Neural crest cell (in vitro differentiated cells): ENCODE results near the gene SYT15B. TPM values are rescaled to one million over a fixed set of nuclear protein-coding genes. Genes with fewer than 3 reads are reported as not detected.
A peak's percentile ranks its signal among the peaks of the same experiment; 100 is the strongest.
"Not testable (repeated sequence)": the region's sequence is repeated elsewhere in the genome, so short reads cannot be mapped to it uniquely, and the experiment has no call there.

Source experiments
- DNase-seq: peaks from one replicate; pipeline ENCODE4 v3.0.0; 2021; ENCODE audit warnings: low read depth, mixed read lengths, low spot score
- H3K27ac Mint-ChIP-seq: one replicate; pipeline ENCODE4 v1.8.0; 2021; ENCODE audit warnings: mild to moderate bottlenecking, mixed read lengths; ENCODE audit not compliant: unreplicated experiment
- H3K27me3 Mint-ChIP-seq: 2 replicates; pipeline ENCODE4 v1.8.0; 2021; ENCODE audit warnings: low read depth, mild to moderate bottlenecking, mixed read lengths
- H3K36me3 Mint-ChIP-seq: 2 replicates; pipeline ENCODE4 v1.8.0; 2021; ENCODE audit warnings: low read depth, mild to moderate bottlenecking, mixed read lengths
- H3K4me1 Mint-ChIP-seq: 2 replicates; pipeline ENCODE4 v1.8.0; 2021; ENCODE audit warnings: mixed read lengths
- H3K4me3 Mint-ChIP-seq: one replicate; pipeline ENCODE4 v1.8.0; 2021; ENCODE audit warnings: mild to moderate bottlenecking, mixed read lengths
- H3K9me3 Mint-ChIP-seq: 2 replicates; pipeline ENCODE4 v1.8.0; 2021; ENCODE audit warnings: mixed read lengths
- CTCF ChIP-seq: fragments of 200-600 bp; sonication (generic); conservative IDR thresholded peaks from 2 replicates; pipeline ENCODE4 v1.5.0; 2021; ENCODE audit warnings: antibody characterized with exemption, mild to moderate bottlenecking
- long read RNA-seq: library from polyadenylated mRNA; unstranded; transcript quantifications from one replicate; pipeline ENCODE4 v2.0.0, GENCODE V29; 2020
- total RNA-seq: library from RNA; stranded (reverse); gene quantifications from 2 replicates; pipeline ENCODE4 v1.2.1, GENCODE V29; 2021

Gene SYT15B
- 0.12 and 0.16 TPM in 2 replicates for total RNA-seq
- long read RNA-seq: 0 reads

- H3K9me3 Mint-ChIP-seq, H3K27me3 Mint-ChIP-seq, H3K4me3 Mint-ChIP-seq, H3K36me3 Mint-ChIP-seq, DNase-seq, H3K4me1 Mint-ChIP-seq, H3K27ac Mint-ChIP-seq: not testable (repeated sequence)
Observed at GRCh38 chr10:47763554-47764175, at the start of gene SYT15B. SYT15B (minus strand) TSS chr10:47763592; CDS start chr10:47762640, 952 bp downstream.

- not testable (repeated sequence) for DNase-seq, H3K4me1 Mint-ChIP-seq, H3K36me3 Mint-ChIP-seq, H3K27me3 Mint-ChIP-seq, H3K4me3 Mint-ChIP-seq, H3K9me3 Mint-ChIP-seq, H3K27ac Mint-ChIP-seq
Observed at GRCh38 chr10:47779590-47779989, 16.2 kb upstream of the SYT15B start.

GRCh38 chr10:47775361-47776231 is 12.2 kb upstream of the SYT15B start:
- H3K4me3 Mint-ChIP-seq, H3K4me1 Mint-ChIP-seq, H3K36me3 Mint-ChIP-seq, H3K9me3 Mint-ChIP-seq, H3K27me3 Mint-ChIP-seq, H3K27ac Mint-ChIP-seq: not testable (repeated sequence)
- peak; percentile 12 for DNase-seq
- peak; percentile 53 for TF ChIP-seq CTCF

- not testable (repeated sequence) for H3K27ac Mint-ChIP-seq, H3K36me3 Mint-ChIP-seq, H3K4me3 Mint-ChIP-seq, H3K27me3 Mint-ChIP-seq, H3K4me1 Mint-ChIP-seq, H3K9me3 Mint-ChIP-seq, DNase-seq
Observed at GRCh38 chr10:47770745-47771144, 7.4 kb upstream of the SYT15B start.

- H3K4me3 Mint-ChIP-seq, H3K27me3 Mint-ChIP-seq, DNase-seq, H3K9me3 Mint-ChIP-seq, H3K27ac Mint-ChIP-seq, H3K36me3 Mint-ChIP-seq, H3K4me1 Mint-ChIP-seq: not testable (repeated sequence)
Observed at GRCh38 chr10:47768578-47769115, 5.3 kb upstream of the SYT15B start.

GRCh38 chr10:47768085-47768484 is 4.7 kb upstream of the SYT15B start:
- H3K4me1 Mint-ChIP-seq: not testable (repeated sequence)

GRCh38 chr10:47767236-47767635 is 3.8 kb upstream of the SYT15B start:
- DNase-seq, H3K4me1 Mint-ChIP-seq, H3K4me3 Mint-ChIP-seq, H3K27me3 Mint-ChIP-seq, H3K9me3 Mint-ChIP-seq, H3K27ac Mint-ChIP-seq, H3K36me3 Mint-ChIP-seq: not testable (repeated sequence)

More at GRCh38 chr10:47768085-47768484, 4.7 kb upstream of the SYT15B start:
- DNase-seq, H3K9me3 Mint-ChIP-seq, H3K4me3 Mint-ChIP-seq, H3K36me3 Mint-ChIP-seq, H3K27ac Mint-ChIP-seq, H3K27me3 Mint-ChIP-seq: not testable (repeated sequence)

GRCh38 chr10:47765232-47765631 is 1.8 kb upstream of the SYT15B start:
- not testable (repeated sequence) for DNase-seq, H3K4me1 Mint-ChIP-seq, H3K4me3 Mint-ChIP-seq, H3K27me3 Mint-ChIP-seq, H3K36me3 Mint-ChIP-seq, H3K27ac Mint-ChIP-seq, H3K9me3 Mint-ChIP-seq

GRCh38 chr10:47762674-47763553 is 478 bp downstream of the SYT15B start:
- H3K4me3 Mint-ChIP-seq, H3K4me1 Mint-ChIP-seq, H3K36me3 Mint-ChIP-seq, H3K27ac Mint-ChIP-seq, H3K27me3 Mint-ChIP-seq, H3K9me3 Mint-ChIP-seq, DNase-seq: not testable (repeated sequence)

GRCh38 chr10:47758855-47759254 is 4.5 kb downstream of the SYT15B start:
- H3K9me3 Mint-ChIP-seq, H3K36me3 Mint-ChIP-seq, H3K27ac Mint-ChIP-seq, DNase-seq, H3K27me3 Mint-ChIP-seq, H3K4me3 Mint-ChIP-seq, H3K4me1 Mint-ChIP-seq: not testable (repeated sequence)

- H3K9me3 Mint-ChIP-seq, H3K27ac Mint-ChIP-seq, H3K4me3 Mint-ChIP-seq, H3K4me1 Mint-ChIP-seq, H3K36me3 Mint-ChIP-seq, H3K27me3 Mint-ChIP-seq, DNase-seq: not testable (repeated sequence)
Observed at GRCh38 chr10:47756169-47756568, 7.2 kb downstream of the SYT15B start.

GRCh38 chr10:47753871-47754270 is 9.5 kb downstream of the SYT15B start:
- H3K27ac Mint-ChIP-seq: not testable (repeated sequence)

More at GRCh38 chr10:47753871-47754270, 9.5 kb downstream of the SYT15B start:
- H3K27me3 Mint-ChIP-seq, H3K4me1 Mint-ChIP-seq, H3K36me3 Mint-ChIP-seq, H3K9me3 Mint-ChIP-seq, DNase-seq, H3K4me3 Mint-ChIP-seq: not testable (repeated sequence)
